ENCODE results near the gene TPRG1L.

DNA sequence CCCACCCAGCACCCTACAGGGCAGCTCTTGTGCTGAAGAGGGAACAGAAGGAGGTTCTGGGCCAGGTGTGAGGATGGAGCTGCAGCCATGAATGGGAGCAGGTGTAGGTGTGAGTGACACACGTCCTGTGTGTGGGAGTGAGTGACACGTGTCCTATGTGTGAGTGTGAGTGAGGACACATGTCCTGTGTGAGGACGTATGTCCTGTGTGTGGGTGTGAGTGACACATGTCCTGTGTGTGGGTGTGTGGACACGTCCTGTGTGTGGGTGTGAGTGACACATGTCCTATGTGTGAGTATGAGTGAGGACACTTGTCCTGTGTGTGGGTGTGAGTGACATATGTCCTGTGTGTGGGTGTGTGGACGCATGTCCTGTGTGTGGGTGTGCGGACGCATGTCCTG, 39.9 kb upstream of the TPRG1L start:
- TF ChIP-seq ZNF660 (tag by site-specific recombination; IDR thresholded peaks at IDR 0.05): no peak
- TF ChIP-seq, protein P1, sequence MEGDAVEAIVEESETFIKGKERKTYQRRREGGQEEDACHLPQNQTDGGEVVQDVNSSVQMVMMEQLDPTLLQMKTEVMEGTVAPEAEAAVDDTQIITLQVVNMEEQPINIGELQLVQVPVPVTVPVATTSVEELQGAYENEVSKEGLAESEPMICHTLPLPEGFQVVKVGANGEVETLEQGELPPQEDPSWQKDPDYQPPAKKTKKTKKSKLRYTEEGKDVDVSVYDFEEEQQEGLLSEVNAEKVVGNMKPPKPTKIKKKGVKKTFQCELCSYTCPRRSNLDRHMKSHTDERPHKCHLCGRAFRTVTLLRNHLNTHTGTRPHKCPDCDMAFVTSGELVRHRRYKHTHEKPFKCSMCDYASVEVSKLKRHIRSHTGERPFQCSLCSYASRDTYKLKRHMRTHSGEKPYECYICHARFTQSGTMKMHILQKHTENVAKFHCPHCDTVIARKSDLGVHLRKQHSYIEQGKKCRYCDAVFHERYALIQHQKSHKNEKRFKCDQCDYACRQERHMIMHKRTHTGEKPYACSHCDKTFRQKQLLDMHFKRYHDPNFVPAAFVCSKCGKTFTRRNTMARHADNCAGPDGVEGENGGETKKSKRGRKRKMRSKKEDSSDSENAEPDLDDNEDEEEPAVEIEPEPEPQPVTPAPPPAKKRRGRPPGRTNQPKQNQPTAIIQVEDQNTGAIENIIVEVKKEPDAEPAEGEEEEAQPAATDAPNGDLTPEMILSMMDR (tag by site-specific recombination; IDR thresholded peaks at IDR 0.05): no peak
- no peak for TF ChIP-seq ZNF23 (tag by site-specific recombination; IDR thresholded peaks at IDR 0.05; ENCODE audit: borderline replicate concordance)
- TF ChIP-seq ZNF133 (tag by site-specific recombination; IDR thresholded peaks at IDR 0.05): no peak
